IMR-90 (cell line): ENCODE data around the gene GABBR2. TPM values are rescaled to one million over a fixed set of nuclear protein-coding genes. Genes with fewer than 3 reads are reported as not detected.

ENCODE experiments used
- ATAC-seq: fragments of 200-7000 bp; cut with Tn5 transposase; 2 replicates; pipeline ENCODE4 v1.9.1; 2020; ENCODE audit warnings: low read depth, mild to moderate bottlenecking, moderate library complexity
- BruUV-seq: library from RNA; stranded (reverse); fragments of 400-500 nt; replicated peaks from 2 replicates; lab custom pipeline; 2021; lab: Mats Ljungman, UMichigan
- CTCF ChIA-PET: fragments of 300-600 bp; formaldehyde crosslinking; extraction: SDS; loops from one replicate; lab custom pipeline; 2021; ENCODE audit warnings: antibody characterized with exemption; lab: Yijun Ruan, JAX
- POLR2A ChIA-PET: fragments of 300-600 bp; sonication (Branson Sonifier 250); formaldehyde crosslinking; loops from one replicate; lab custom pipeline; 2022; ENCODE audit warnings: antibody characterized with exemption; ENCODE audit not compliant: unreplicated experiment; lab: Charles Lee
- DNase-seq: peaks from one replicate; pipeline ENCODE4 v3.0.0; 2013
- H2AFZ ChIP-seq: replicated peaks from 2 replicates; pipeline ENCODE3; 2013; ENCODE audit warnings: low read length, mild to moderate bottlenecking; ENCODE audit not compliant: poor library complexity
- H2AK5ac ChIP-seq: 2 replicates; pipeline ENCODE4 v1.6.1; 2013; ENCODE audit warnings: low read depth, low read length, inconsistent platforms
- H2AK9ac ChIP-seq: replicated peaks from 2 replicates; pipeline ENCODE3; 2013; ENCODE audit warnings: mild to moderate bottlenecking, low read depth, low read length, moderate library complexity; ENCODE audit not compliant: poor library complexity
- H2BK120ac ChIP-seq: 2 replicates; pipeline ENCODE4 v1.6.1; 2013; ENCODE audit warnings: low read depth, low read length, inconsistent platforms
- H2BK15ac ChIP-seq: 3 replicates; pipeline ENCODE4 v1.6.1; 2013; ENCODE audit warnings: low read depth, low read length, inconsistent platforms
- H2BK20ac ChIP-seq: 2 replicates; pipeline ENCODE4 v1.6.1; 2013; ENCODE audit warnings: low read depth, mild to moderate bottlenecking, inconsistent platforms, low read length, moderate library complexity
- H2BK5ac ChIP-seq: 2 replicates; pipeline ENCODE4 v1.6.1; 2013; ENCODE audit warnings: mild to moderate bottlenecking, low read depth, low read length, inconsistent platforms; ENCODE audit not compliant: poor library complexity, severe bottlenecking
- H3K14ac ChIP-seq: replicated peaks from 2 replicates; pipeline ENCODE4 v1.6.1; 2013; ENCODE audit warnings: low read depth, low read length, inconsistent platforms
- H3K18ac ChIP-seq: 2 replicates; pipeline ENCODE4 v1.6.1; 2013; ENCODE audit warnings: low read depth, low read length, control low read depth
- H3K23ac ChIP-seq: 2 replicates; pipeline ENCODE4 v1.6.1; 2013; ENCODE audit warnings: low read depth, low read length, inconsistent platforms
- H3K27ac ChIP-seq: 2 replicates; pipeline ENCODE4 v1.5.1; 2013; ENCODE audit warnings: mild to moderate bottlenecking, control low read depth, low read length; ENCODE audit not compliant: insufficient read depth
- H3K27me3 ChIP-seq: 2 replicates; pipeline ENCODE4 v1.6.1; 2013; ENCODE audit warnings: low read length; ENCODE audit not compliant: control insufficient read depth, insufficient read depth
- H3K36me3 ChIP-seq: 2 replicates; pipeline ENCODE4 v1.6.1; 2013; ENCODE audit warnings: low read length, mixed read lengths; ENCODE audit not compliant: control insufficient read depth, insufficient read depth
- H3K4ac ChIP-seq: 2 replicates; pipeline ENCODE4 v1.6.1; 2013; ENCODE audit warnings: low read depth, low read length, inconsistent platforms
- H3K4me1 ChIP-seq: 2 replicates; pipeline ENCODE4 v1.6.1; 2013; ENCODE audit warnings: low read length, mixed read lengths; ENCODE audit not compliant: control insufficient read depth, insufficient read depth
- H3K4me2 ChIP-seq: 2 replicates; pipeline ENCODE4 v1.6.1; 2013; ENCODE audit warnings: low read depth, mild to moderate bottlenecking, control low read depth, low read length, moderate library complexity
- H3K4me3 ChIP-seq: 2 replicates; pipeline ENCODE4 v1.5.1; 2013; ENCODE audit warnings: low read depth, mild to moderate bottlenecking, control low read depth, low read length, moderate library complexity; ENCODE audit not compliant: insufficient read depth
- H3K56ac ChIP-seq: 2 replicates; pipeline ENCODE4 v1.6.1; 2013; ENCODE audit warnings: low read length, inconsistent platforms; ENCODE audit not compliant: insufficient read depth; ENCODE audit errors: extremely low read depth
- H3K79me1 ChIP-seq, 2 experiments: 2 replicates each; pipeline ENCODE4 v1.6.1; 2013; ENCODE audit warnings: low read length in 2 of 2, inconsistent platforms in 1 of 2, low read depth in 1 of 2
- H3K9ac ChIP-seq: 2 replicates; pipeline ENCODE4 v1.6.1; 2013; ENCODE audit warnings: low read depth, low read length, control low read depth
- H3K9me1 ChIP-seq: 2 replicates; pipeline ENCODE4 v1.6.1; 2013; ENCODE audit warnings: low read length, inconsistent platforms; ENCODE audit not compliant: insufficient read depth
- H3K9me3 ChIP-seq: 2 replicates; pipeline ENCODE4 v1.6.1; 2013; ENCODE audit warnings: low read length; ENCODE audit not compliant: control insufficient read depth, insufficient read depth
- H4K20me1 ChIP-seq: 2 replicates; pipeline ENCODE4 v1.6.1; 2013; ENCODE audit warnings: low read length, inconsistent platforms; ENCODE audit not compliant: insufficient read depth
- H4K5ac ChIP-seq: 2 replicates; pipeline ENCODE4 v1.6.1; 2013; ENCODE audit warnings: mild to moderate bottlenecking, low read depth, low read length, control low read depth
- H4K8ac ChIP-seq, 2 experiments: 2 replicates each; pipeline ENCODE4 v1.6.1; 2013; ENCODE audit warnings: low read depth in 2 of 2, low read length in 2 of 2, control low read depth in 1 of 2, inconsistent platforms in 1 of 2
- H4K91ac ChIP-seq: 2 replicates; pipeline ENCODE4 v1.6.1; 2013; ENCODE audit warnings: low read depth, low read length, inconsistent platforms; ENCODE audit not compliant: insufficient read depth
- CEBPB ChIP-seq: IDR thresholded peaks from 2 replicates; pipeline ENCODE4 v1.6.1; 2012; ENCODE audit warnings: low read depth, low read length, improper control_type of control experiment
- MAFK ChIP-seq: IDR thresholded peaks from 2 replicates; pipeline ENCODE4 v1.6.1; 2012; ENCODE audit warnings: low read depth, low read length, improper control_type of control experiment
- RAD21 ChIP-seq: IDR thresholded peaks from 2 replicates; pipeline ENCODE4 v1.6.1; 2012; ENCODE audit warnings: low read length, improper control_type of control experiment
- RCOR1 ChIP-seq: IDR thresholded peaks from 2 replicates; pipeline ENCODE4 v1.6.1; 2012; ENCODE audit warnings: mild to moderate bottlenecking, low read length, improper control_type of control experiment; ENCODE audit not compliant: insufficient replicate concordance
- RFX5 ChIP-seq: IDR thresholded peaks from 2 replicates; pipeline ENCODE4 v1.8.0; 2012; ENCODE audit warnings: low read depth, mild to moderate bottlenecking, low read length, moderate library complexity
- WGBS, 2 experiments: methylation state at CpG; one replicate each; pipeline versions ENCODE4 v1.1.5 to v1.1.7; 2013; ENCODE audit warnings: missing lambda C conversion rate in 2 of 2; ENCODE audit not compliant: insufficient read length in 1 of 2; ENCODE audit errors: extremely low coverage in 2 of 2; 5-methylcytosine and 5-hydroxymethylcytosine counted together
- dilution Hi-C: fragments of 300-500 bp; cut with HindIII; formaldehyde crosslinking; loops from one replicate; pipeline ENCODE4 v1.14.3; 2018; ENCODE audit warnings: low sequenced_read_pairs; ENCODE audit not compliant: unreplicated experiment
- in situ Hi-C: fragments of 300-500 bp; cut with MboI; formaldehyde crosslinking; loops from 3 replicates; pipeline ENCODE4 v1.14.3; 2019; ENCODE audit warnings: low sequenced_read_pairs, inconsistent platforms, mixed read lengths
- intact Hi-C: fragments of 100-400 bp; cut with micrococcal nuclease; formaldehyde crosslinking; loops from 2 replicates; pipeline ENCODE4 v1.10.0; 2022
- polyA plus RNA-seq, 3 experiments: library from polyadenylated mRNA; depleted of rRNA; stranded (reverse); fragments of >200 nt; gene quantifications; 2 replicates each; pipeline ENCODE4 v1.2.3, GENCODE V29; 2012; ENCODE audit warnings: low replicate concordance in 1 of 3
- total RNA-seq: library from RNA; depleted of rRNA; stranded (reverse); fragments of >200 nt; gene quantifications from 2 replicates; pipeline ENCODE4 v1.2.3, GENCODE V29; 2012
- TF ChIP-seq, protein P1 (sequence below): fragments of 150-350 bp; IDR thresholded peaks from 2 replicates; pipeline ENCODE4 v1.6.1; 2017; ENCODE audit warnings: mild to moderate bottlenecking, antibody characterized with exemption, low read length, low read depth
- TF ChIP-seq, protein P2 (sequence below): fragments of 150-350 bp; IDR thresholded peaks from 2 replicates; pipeline ENCODE4 v1.6.1; 2016; ENCODE audit warnings: low read depth, mild to moderate bottlenecking, low read length, moderate library complexity, borderline replicate concordance

GABBR2 gene
- total and polyA plus RNA-seq, 2 of the 4 experiments (the other 2 are of a cell fraction), result 14.2 to 20.3 TPM

DNA sequence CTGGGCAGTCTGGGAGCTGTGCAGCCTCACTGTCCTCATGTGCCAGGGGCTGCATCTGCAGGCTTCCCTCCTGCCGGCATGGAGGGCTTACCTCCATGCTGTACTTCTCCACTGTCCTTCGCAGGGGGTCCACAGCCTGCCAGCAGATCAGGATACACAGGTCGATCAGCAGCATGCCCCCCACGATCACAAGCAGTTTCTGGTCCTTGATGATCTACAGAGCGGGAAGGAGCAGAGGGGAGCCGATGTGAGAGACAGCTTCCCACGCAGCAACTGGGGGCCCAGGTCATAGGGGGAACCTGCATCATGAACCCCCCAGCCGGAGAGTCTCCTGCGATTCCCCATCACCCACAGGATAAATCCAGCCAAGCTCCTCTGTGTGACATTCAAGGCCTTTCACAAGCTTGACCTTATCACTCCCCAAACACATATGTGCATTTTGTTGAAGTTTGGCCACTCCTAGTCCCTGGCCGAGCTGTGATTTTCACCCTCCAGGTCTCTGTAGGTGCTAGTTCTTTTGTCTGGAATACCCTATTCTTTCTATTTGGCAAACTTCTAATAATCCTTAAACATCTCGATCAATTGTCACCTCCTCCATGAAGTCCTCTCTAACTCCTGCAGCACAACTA, 346.0 kb downstream of the GABBR2 start:
- Histone ChIP-seq H3K9me1 (peaks cover 15% of the 10 kb centered on the region), H3K56ac (no peak overlapping the region), H3K9ac (no peak overlapping the region), H2BK120ac (no peak overlapping the region), H2AFZ (no peak overlapping the region), H3K23ac (no peak overlapping the region), H4K8ac (no peak overlapping the region), H3K79me1 (0 out of 4 replicates have a peak, but pooled peaks cover 0 to 4% of the 10 kb centered on the region in 2 experiments), H3K4me2 (no peak overlapping the region), H3K27ac (no peak overlapping the region), H3K36me3 (peaks cover 3% of the 10 kb centered on the region; the same call in 1 of the 2 replicates), H2AK5ac (no peak overlapping the region), H3K14ac (no peak overlapping the region; the same call in 1 of the 2 replicates), H3K4ac (no peak overlapping the region; the same call in 1 of the 2 replicates), H3K4me3 (no peak overlapping the region), H2BK5ac (no peak overlapping the region), H2BK20ac (no peak overlapping the region; the same call in 1 of the 2 replicates), H3K4me1 (peaks cover 8% of the 10 kb centered on the region), H4K91ac (no peak overlapping the region), H2BK15ac (no peak overlapping the region), H3K27me3 (no peaks in the 10 kb centered on the region), H4K5ac (no peak overlapping the region), H3K18ac (no peak overlapping the region), H3K9me3 (peaks cover 6% of the 10 kb centered on the region), H2AK9ac (no peak overlapping the region), H4K20me1 (no peaks in the 10 kb centered on the region)
- DNase-seq, result no peak
- POLR2A ChIA-PET, result no interaction called here
- no TSS peak for BruUV-seq
- 80 to 100% methylated on average over 1 of the region's 11 CpGs for WGBS, 2 experiments
- TF ChIP-seq RAD21 (no peak), RFX5 (no peak), RCOR1 (no peak), MAFK (no peak), CEBPB (no peak)
- TF ChIP-seq, protein P1, sequence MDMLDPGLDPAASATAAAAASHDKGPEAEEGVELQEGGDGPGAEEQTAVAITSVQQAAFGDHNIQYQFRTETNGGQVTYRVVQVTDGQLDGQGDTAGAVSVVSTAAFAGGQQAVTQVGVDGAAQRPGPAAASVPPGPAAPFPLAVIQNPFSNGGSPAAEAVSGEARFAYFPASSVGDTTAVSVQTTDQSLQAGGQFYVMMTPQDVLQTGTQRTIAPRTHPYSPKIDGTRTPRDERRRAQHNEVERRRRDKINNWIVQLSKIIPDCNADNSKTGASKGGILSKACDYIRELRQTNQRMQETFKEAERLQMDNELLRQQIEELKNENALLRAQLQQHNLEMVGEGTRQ, result no peak
- TF ChIP-seq, protein P2, sequence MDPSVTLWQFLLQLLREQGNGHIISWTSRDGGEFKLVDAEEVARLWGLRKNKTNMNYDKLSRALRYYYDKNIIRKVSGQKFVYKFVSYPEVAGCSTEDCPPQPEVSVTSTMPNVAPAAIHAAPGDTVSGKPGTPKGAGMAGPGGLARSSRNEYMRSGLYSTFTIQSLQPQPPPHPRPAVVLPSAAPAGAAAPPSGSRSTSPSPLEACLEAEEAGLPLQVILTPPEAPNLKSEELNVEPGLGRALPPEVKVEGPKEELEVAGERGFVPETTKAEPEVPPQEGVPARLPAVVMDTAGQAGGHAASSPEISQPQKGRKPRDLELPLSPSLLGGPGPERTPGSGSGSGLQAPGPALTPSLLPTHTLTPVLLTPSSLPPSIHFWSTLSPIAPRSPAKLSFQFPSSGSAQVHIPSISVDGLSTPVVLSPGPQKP, result no peak
- CTCF ChIA-PET, result no interaction called here
- intact Hi-C loops (no loop called here), dilution Hi-C loops (no loop called here), in situ Hi-C loops (no loop called here)
- ATAC-seq, result no peak
